ENCODE results near the gene ARFIP1. TPM values are rescaled to one million over a fixed set of nuclear protein-coding genes. Genes with fewer than 3 reads are reported as not detected.

The ARFIP1 gene
- total and polyA plus RNA-seq, 9 of the 15 experiments (the other 6 are each of a cell fraction or from before 2014, with no cell fraction given) = 14.1 to 25.1 (median 20.9) TPM

DNA sequence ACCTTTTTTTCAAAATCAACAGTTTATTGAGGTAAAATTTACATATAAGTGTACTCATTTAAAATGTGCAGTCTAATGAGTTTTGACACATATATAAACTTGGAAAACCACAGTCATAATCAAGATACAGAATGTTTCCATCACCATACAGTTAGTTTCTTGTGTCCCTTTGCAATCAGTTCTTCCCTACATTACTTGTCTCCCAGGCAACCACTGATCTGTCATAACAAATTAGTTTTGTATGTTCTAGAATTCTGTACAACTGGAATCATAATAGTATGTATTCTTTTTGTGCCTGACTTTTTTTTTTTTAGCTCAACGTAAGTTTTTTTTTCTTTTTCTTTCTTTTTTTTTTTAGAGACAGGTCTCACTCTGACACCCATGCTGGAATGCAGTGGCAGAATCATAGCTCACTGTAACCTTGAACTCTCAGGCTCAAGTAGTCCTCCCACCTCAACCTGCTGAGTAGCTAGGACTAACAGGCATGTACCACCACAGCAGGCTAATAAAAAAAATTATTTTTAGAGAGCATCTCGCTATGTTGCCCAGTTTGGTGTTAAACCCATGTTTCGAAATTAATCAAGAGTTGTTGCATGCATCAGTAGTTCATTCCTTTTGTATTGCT lies 26.9 kb downstream of the ARFIP1 start:
- intact Hi-C loops (cut with micrococcal nuclease) (no loop called here), in situ Hi-C loops (cut with MboI) (no loop called here)
- Histone ChIP-seq H3K4me1 (replicated peaks in 1 of 2; ENCODE audit: control insufficient read depth in 2 of 2, insufficient read depth in 2 of 2, low read length in 2 of 2) (no peaks in the 10 kb centered on the region; a peak in 1 of 5 replicates), H3K36me3 (ENCODE audit: control insufficient read depth, insufficient read depth, low read length) (no peaks in the 10 kb centered on the region), H2AFZ (ENCODE audit: low read depth, low read length) (no peak overlapping the region), H3K9me3 (replicated peaks; ENCODE audit: control insufficient read depth, insufficient read depth, low read depth, low read length) (no peaks in the 10 kb centered on the region), H4K20me1 (replicated peaks; ENCODE audit: control insufficient read depth, insufficient read depth, low read length) (no peaks in the 10 kb centered on the region), H3K79me2 (ENCODE audit: control insufficient read depth, insufficient read depth, low read length) (peaks cover 12% of the 10 kb centered on the region; the same call in 2 of the 3 replicates), H3K27me3 (ENCODE audit: control insufficient read depth in 2 of 2, insufficient read depth in 2 of 2, low read length in 2 of 2) (no peaks in the 10 kb centered on the region), H3K4me3 (no peak overlapping the region), H3K9ac (ENCODE audit: insufficient read depth in 1 of 2, low read depth in 2 of 2, low read length in 2 of 2) (no peak overlapping the region), H3K9me1 (ENCODE audit: control insufficient read depth, insufficient read depth, low read length) (no peaks in the 10 kb centered on the region), H3K27ac (ENCODE audit: extremely low read depth, low read depth, low read length) (no peak overlapping the region), H3K4me2 (ENCODE audit: insufficient read depth, low read length) (no peak overlapping the region)
- WGBS (ENCODE audit: insufficient coverage, low coverage, missing lambda C conversion rate) = 80% methylated on average over 3 of the region's 3 CpGs
- BruUV-seq (replicated peaks) = no TSS peak
- ATAC-seq = no peak
- POLR2A ChIA-PET = no interaction called here
- FAIRE-seq = no peak
- DNase-seq (ENCODE audit: extremely low read depth in 1 of 4, low spot score in 3 of 4) = no peak
- CTCF ChIA-PET (ENCODE audit: low intra/inter-chr PET ratio) = no interaction called here
- no peak for TF ChIP-seq ZNF311 (CRISPR knock-in tag; IDR thresholded peaks at IDR 0.05)
- TF ChIP-seq PHF20 (IDR thresholded peaks at IDR 0.05; ENCODE audit: partially characterized antibody) = no peak
- TF ChIP-seq SMAD1 (IDR thresholded peaks at IDR 0.05; ENCODE audit: low read depth, low read length, partially characterized antibody) = no peak
- no peak for TF ChIP-seq RBM14 (IDR thresholded peaks at IDR 0.05; ENCODE audit: borderline replicate concordance, insufficient read depth, low read depth, low read length)
- TF ChIP-seq, protein P1, sequence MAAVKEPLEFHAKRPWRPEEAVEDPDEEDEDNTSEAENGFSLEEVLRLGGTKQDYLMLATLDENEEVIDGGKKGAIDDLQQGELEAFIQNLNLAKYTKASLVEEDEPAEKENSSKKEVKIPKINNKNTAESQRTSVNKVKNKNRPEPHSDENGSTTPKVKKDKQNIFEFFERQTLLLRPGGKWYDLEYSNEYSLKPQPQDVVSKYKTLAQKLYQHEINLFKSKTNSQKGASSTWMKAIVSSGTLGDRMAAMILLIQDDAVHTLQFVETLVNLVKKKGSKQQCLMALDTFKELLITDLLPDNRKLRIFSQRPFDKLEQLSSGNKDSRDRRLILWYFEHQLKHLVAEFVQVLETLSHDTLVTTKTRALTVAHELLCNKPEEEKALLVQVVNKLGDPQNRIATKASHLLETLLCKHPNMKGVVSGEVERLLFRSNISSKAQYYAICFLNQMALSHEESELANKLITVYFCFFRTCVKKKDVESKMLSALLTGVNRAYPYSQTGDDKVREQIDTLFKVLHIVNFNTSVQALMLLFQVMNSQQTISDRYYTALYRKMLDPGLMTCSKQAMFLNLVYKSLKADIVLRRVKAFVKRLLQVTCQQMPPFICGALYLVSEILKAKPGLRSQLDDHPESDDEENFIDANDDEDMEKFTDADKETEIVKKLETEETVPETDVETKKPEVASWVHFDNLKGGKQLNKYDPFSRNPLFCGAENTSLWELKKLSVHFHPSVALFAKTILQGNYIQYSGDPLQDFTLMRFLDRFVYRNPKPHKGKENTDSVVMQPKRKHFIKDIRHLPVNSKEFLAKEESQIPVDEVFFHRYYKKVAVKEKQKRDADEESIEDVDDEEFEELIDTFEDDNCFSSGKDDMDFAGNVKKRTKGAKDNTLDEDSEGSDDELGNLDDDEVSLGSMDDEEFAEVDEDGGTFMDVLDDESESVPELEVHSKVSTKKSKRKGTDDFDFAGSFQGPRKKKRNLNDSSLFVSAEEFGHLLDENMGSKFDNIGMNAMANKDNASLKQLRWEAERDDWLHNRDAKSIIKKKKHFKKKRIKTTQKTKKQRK (IDR thresholded peaks at IDR 0.05; ENCODE audit: borderline replicate concordance, low read depth, low read length) = no peak
- TF ChIP-seq ELF2 (CRISPR knock-in tag; IDR thresholded peaks at IDR 0.05) = no peak
- no peak for TF ChIP-seq NCOA6 (IDR thresholded peaks at IDR 0.05)
- no peak for TF ChIP-seq FOSL1 (tag; conservative IDR thresholded peaks at IDR 0.05)
- TF ChIP-seq ILK (tag; IDR thresholded peaks at IDR 0.05; ENCODE audit: borderline replicate concordance, low read depth) = no peak
- TF ChIP-seq, protein P2, sequence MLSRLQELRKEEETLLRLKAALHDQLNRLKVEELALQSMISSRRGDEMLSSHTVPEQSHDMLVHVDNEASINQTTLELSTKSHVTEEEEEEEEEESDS (CRISPR knock-in tag; IDR thresholded peaks at IDR 0.05) = no peak
- TF ChIP-seq TGIF2 (CRISPR knock-in tag; IDR thresholded peaks at IDR 0.05) = no peak
- TF ChIP-seq EHMT2 (IDR thresholded peaks at IDR 0.05) = no peak
- TF ChIP-seq, protein P3, sequence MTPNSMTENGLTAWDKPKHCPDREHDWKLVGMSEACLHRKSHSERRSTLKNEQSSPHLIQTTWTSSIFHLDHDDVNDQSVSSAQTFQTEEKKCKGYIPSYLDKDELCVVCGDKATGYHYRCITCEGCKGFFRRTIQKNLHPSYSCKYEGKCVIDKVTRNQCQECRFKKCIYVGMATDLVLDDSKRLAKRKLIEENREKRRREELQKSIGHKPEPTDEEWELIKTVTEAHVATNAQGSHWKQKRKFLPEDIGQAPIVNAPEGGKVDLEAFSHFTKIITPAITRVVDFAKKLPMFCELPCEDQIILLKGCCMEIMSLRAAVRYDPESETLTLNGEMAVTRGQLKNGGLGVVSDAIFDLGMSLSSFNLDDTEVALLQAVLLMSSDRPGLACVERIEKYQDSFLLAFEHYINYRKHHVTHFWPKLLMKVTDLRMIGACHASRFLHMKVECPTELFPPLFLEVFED (CRISPR knock-in tag; conservative IDR thresholded peaks at IDR 0.05) = no peak
- TF ChIP-seq SIN3B (IDR thresholded peaks at IDR 0.05; ENCODE audit: low read depth) = no peak
- no peak for TF ChIP-seq PPARD (CRISPR knock-in tag; IDR thresholded peaks at IDR 0.05)
- TF ChIP-seq HDAC2 (IDR thresholded peaks at IDR 0.05) = no peak
- TF ChIP-seq ZNF175 (CRISPR knock-in tag; IDR thresholded peaks at IDR 0.05; ENCODE audit: low read depth) = no peak
